ENCODE results near the gene CCNE1.
A peak's percentile ranks its signal among the peaks of the same experiment; 100 is the strongest.

CCNE1 gene

DNA sequence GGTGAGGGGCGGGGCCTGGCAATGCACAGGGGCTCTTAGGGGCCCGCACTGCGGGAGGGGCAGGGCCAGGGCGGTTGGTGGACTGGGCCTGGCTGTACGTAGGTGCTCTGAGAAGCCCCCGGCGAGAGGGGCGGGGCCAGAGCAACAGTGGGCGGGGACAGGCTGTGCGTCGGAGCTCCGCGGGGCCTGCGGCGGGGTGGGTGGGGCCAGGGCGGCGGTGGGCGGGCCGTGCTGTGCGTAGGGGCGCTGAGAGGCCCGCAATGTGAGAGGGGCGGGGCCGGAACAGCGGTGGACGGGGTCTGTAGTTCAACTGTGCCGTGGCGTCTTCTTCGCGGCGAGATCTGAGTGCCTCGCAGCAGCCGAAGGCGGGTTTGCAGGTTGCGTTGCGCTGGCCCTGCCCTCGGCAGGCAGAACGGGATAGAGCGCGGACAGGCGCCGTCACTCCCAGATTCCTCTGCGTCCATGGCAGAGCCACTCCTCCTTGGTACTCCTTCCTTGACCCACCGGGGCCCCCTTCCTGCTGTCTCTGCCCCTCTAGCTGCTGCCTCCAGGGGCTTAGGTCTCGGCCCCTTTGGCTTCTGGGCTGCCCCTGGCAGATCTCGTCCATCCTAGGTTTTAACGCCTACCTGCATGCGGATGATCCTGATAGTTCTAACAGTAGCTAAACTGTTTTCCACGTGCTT is 33.2 kb downstream of the CCNE1 start:
- DNase-seq (ENCODE audit: low read depth): peak; percentile 89

DNA sequence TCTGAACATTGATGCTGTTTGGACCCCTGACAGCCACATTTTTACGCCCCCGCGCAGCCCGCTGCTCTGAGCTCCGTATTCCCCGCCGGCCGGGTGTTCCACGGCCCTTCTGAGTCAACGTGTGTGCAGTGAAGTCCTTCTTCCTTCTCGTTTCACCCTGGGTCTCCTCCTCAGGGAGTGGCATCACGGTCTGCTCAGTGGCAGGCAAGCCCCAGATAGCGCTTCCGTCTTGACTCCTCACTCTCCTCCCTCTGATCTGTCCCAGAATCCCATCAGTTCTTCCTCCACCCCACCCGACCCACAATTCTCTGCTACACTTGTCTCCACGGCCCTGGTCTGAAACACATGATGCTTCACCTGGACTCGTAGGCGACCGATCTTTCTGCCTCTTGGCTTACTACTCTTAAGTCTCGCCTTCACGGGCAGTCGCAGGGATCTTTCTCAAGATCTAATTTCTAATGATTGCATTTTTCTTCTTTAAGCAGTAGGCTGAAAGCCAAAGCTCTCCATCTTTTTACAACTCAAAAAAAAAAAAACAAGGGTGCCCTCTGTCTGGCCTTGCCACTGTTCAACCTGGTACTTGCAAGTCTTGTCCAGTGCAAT is 33.9 kb downstream of the CCNE1 start:
- no peak for DNase-seq (ENCODE audit: low read depth)

GRCh38 chr19:29849208-29849607 is 37.4 kb downstream of the CCNE1 start:
- DNase-seq (ENCODE audit: low read depth): no peak

DNA sequence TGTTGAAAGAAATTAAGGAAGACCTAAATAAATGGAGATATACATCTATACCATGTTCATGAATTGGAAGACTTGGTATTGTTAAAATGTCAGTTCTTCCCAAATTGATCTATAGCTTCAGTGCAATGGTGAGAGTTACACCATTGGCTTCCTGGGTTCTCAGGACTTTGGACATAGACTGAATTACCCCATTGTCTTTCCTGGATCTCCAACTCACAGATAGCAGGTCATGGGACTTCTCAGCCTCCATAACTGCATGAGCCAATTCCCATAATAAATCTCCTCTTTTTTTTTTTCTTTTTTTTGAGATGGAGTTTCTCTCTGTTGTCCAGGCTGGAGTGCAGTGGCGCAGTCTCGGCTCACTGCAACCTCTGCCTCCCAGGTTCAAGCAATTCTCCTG is 38.7 kb downstream of the CCNE1 start:
- DNase-seq (ENCODE audit: low read depth): no peak

DNA sequence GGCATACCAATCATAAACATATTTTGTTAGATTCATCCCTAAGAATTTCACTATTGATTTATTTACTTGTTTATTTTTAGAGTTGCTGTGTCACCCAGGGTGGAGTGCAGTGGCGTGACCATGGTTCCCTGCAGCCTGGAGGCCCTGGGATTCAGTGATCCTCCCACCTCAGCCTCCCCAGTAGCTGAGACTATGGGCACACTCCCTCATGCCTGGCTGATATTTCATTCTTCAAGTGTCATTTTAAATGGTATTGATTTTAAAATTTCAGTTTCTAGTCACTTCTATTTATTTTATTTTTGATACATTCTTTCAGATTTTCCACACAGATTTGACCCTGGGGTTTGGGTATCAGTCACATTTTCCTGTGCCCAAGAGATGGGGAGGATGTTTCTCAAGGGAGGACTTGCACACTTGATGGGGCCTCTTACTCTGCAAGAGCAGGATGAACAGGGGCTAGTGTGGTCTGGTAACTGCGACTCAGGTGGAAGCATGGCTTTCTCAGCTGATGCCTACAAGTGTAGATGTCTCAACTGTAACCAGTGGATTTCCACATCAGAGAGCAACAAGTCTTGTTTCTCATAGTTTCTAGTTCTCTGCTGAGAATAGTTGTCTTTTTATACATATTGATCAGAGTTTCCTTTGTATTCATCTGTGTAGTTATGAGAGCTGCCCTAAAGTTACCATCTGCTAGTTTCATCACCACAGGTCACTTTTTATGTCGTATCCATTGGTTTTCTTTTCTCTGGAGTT is 40.2 kb downstream of the CCNE1 start:
- DNase-seq (ENCODE audit: low read depth): no peak

DNA sequence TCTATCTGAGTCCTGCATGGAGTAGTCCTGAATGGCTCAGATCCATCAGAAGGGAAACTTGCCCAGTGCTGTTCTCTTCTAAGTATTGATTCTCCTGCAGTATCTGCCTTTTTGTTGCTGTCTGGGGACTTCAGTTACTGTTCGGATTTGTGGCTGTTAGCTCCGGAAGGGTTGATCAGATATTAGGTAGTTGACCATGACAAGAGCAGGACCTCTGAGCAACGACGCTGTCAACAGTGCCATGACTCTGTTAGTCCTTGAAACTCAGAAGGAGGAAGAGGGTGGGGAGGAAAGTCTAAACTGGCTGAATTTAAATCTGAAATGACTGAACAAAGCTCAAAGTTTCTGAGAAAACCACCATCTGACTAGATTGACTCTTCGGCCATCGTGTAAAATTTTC is 42.2 kb downstream of the CCNE1 start:
- DNase-seq (ENCODE audit: low read depth): no peak

GRCh38 chr19:29855087-29855486 is 43.3 kb downstream of the CCNE1 start:
- DNase-seq (ENCODE audit: low read depth): no peak

DNA sequence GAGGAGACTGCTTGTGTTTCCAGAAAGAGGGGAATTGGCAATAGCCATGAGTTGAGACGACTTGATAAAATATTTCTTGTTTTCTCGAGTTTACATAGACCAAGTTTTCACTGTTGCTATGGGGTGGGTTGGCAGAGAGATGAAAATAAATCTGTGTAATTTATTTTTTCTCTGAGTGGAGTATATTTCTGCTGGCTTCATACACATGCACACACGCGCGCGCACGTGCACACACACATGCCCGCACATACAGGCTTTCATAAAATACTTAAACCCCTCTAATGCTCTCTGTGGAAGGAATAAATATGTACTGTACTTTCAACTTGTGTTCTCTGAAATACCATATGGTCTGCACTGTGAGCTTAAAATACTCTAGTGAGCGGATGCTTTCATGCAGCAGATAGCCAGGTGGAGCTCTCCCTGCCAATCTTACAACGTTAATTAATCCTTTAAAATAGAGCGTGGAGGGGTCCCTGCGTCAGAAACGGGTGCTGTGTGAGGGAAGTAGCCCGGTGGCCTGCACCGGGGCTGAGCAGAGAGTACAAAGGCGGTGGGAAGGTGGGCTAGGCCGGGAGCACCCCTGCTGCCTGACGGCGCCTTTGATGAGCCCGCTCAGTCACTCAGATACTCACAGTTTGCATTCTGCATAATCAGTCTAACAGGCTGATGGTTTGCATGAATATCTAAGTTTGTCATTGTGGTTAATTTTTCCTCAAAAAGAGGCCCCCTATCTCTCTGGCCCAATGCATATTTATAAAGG is 44.1 kb downstream of the CCNE1 start:
- no peak for DNase-seq (ENCODE audit: low read depth)

DNA sequence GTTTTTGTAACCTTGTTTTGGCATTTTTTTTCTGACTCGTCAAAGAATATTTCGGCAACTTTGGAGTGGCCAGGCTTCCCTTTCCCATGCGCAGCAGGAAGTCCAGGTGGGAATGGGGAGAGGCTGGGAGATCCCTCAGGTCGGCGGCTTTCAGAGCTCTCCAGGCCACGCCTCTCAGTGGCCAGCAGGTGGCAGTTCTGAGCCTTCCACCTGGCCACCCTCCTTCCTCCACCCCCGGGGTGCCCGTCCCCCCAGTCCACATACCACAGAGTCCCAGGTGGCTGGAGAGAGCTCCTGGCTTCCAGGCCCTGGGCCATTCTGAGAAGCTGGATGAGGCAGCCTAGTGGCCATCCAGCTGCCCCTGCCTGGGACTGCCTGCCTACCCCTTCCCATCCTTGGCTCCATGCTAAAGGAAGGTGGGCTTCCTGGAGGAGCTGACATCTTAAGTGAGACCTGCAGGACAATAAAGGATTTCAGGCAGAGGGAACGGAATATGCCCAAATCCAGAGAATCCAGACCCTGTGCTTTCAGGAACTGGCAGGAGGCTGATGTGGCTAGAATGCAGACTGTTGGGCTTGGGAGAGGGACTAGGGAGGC is 46.3 kb downstream of the CCNE1 start:
- no peak for DNase-seq (ENCODE audit: low read depth)

- no peak for DNase-seq (ENCODE audit: low read depth)
These were observed 46.8 kb downstream of the CCNE1 start for GRCh38 chr19:29858621-29859020.

DNA sequence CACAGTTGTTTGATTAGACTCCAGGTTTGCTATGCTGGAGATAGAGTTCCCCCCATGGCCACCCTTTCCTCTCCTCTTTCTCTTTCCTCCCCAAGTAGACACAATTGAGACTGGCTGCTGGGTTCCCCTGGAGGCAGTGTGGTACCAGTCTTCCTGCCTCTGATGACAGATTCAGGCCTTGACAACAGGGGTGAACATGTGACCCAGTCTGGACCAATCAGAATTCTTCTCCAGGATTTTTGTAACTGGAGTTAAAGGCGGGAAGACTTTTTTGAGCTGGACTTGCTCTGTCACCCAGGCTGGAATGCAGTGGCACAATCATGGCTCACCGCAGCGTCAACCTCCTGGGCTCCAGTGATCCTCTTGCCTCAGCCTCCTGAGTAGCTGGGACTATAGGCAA is 48.7 kb downstream of the CCNE1 start:
- no peak for DNase-seq (ENCODE audit: low read depth)

- no peak for DNase-seq (ENCODE audit: low read depth)
These were observed 49.8 kb downstream of the CCNE1 start for GRCh38 chr19:29861574-29861973.

DNA sequence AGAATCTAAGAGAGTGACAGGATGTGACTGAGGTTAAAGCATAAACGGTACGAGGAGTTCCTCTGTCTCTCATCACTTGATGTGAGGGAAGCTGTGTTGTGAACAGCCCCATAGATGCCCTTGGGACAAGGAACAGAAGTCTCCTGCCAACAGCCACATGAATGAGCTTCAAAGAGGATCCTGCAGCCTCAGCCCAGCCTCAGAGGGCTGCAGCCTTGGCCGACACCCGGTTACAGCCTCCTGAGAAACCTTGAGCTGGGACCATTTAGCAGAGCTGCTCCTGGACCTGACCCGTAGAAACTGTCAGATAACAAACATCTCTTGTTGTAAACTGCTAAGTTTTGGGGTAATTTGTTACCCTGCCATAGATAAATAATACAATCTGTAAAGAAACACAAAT is 54.2 kb downstream of the CCNE1 start:
- no peak for DNase-seq (ENCODE audit: low read depth)

GRCh38 chr19:29867984-29868383 is 56.2 kb downstream of the CCNE1 start:
- DNase-seq (ENCODE audit: low read depth): no peak

- DNase-seq (ENCODE audit: low read depth): no peak
These were observed 59.4 kb downstream of the CCNE1 start for GRCh38 chr19:29871143-29871542.

GRCh38 chr19:29872224-29872731 is 60.5 kb downstream of the CCNE1 start:
- no peak for DNase-seq (ENCODE audit: low read depth)

DNA sequence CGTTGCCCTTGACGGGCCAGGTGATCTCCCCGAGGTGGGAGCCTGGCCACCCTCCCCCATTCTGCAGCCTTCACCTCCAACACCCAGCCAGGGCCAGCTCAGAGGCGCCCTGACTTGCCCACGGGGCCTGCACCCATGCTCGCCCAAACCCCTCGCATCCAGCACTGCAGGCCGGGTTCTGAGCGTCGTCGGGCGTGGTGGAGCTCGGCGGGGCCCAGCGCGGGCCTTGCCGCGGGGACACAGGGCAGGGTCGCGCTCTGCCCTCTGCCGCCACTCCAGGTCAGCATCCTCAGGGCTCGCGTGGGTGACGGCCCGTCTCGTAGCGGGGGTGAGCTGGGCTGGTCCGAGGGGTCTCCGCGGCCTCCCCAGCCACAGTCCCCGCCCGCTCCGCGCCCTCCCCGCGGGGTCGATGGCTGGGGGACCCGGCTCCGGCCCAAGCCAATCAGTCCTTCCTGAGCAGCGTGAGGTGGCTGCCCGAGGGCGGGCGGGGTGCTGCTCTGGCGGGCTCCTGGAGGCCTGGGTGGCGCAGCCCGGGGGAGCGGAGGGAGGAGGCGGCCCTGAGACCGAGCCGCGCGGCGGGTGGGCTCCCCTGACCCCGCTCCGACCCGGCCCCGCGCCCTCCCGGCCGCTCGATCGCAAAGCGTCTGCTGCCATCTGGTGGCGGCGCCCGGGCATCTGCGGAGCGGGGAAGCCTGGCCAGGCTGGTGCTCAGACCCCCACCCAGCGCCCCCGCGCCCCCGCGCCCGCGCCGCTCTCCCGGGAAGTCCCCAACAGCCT is 61.4 kb downstream of the CCNE1 start:
- peak; percentile 41 for DNase-seq (ENCODE audit: low read depth)
